CD4-positive, alpha-beta T cell treated with Interleukin-6 at 100 ng/mL for 8 hours (primary cell): ENCODE data around the gene PARP9.
"Not testable (repeated sequence)": the region's sequence is repeated elsewhere in the genome, so short reads cannot be mapped to it uniquely, and the experiment has no call there.

Source experiments
- DNase-seq: peaks from one replicate; pipeline ENCODE4 v3.0.0-alpha.2; 2020; ENCODE audit warnings: mixed read lengths, low spot score

The PARP9 gene

DNA sequence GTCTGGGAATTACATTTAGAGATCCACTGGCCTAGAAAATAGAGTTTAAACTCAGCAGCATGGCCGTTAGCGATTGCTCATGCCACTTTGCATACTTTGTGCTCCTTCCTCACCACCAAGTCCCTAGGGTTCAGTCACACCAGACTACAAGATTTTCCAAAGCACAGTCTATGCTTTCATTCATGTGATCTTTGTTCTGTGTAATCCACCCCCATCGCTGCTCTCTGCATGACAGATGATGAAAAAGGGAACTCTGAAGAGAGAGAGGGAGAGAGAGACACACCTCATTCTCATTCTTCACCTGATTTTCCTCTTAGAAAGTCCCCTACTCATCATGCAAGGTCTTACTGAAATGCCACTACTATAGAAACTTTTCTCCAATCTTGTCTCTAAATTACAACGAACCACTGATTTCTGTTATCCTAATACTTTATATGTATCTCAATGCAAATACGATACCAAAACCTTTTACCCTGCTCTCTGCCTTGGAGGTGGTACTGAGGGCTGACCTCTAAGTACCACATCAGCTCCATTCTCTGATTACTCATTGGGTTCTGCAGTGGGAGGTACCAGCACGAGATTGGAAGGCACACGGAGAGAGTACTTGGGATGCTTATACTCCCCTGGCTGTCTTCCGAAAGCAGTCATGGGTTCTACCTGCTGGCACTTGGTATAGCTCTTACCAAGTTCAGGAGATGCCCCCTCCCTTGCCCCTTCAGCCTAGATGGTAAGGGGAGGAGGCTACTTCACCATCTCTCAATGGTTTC, 12.3 kb upstream of the PARP9 start:
- no peak for DNase-seq

- DNase-seq, result peak; percentile 47
Measured at GRCh38 chr3:122572940-122573412, 8.9 kb upstream of the PARP9 start.

DNA sequence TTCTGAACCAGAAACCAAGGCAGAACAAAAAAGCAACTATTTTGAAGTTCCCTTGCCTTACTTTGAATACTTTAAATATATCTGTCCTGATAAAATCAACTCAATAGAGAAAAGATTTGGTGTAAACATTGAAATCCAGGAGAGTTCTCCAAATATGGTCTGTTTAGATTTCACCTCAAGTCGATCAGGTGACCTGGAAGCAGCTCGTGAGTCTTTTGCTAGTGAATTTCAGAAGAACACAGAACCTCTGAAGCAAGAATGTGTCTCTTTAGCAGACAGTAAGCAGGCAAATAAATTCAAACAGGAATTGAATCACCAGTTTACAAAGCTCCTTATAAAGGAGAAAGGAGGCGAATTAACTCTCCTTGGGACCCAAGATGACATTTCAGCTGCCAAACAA, 4.7 kb upstream of the PARP9 start:
- DNase-seq, result no peak

GRCh38 chr3:122568131-122568530, 4.0 kb upstream of the PARP9 start:
- not testable (repeated sequence) for DNase-seq

- peak; percentile 11 for DNase-seq
Measured at GRCh38 chr3:122563717-122564025, 429 bp downstream of the PARP9 start.

DNA sequence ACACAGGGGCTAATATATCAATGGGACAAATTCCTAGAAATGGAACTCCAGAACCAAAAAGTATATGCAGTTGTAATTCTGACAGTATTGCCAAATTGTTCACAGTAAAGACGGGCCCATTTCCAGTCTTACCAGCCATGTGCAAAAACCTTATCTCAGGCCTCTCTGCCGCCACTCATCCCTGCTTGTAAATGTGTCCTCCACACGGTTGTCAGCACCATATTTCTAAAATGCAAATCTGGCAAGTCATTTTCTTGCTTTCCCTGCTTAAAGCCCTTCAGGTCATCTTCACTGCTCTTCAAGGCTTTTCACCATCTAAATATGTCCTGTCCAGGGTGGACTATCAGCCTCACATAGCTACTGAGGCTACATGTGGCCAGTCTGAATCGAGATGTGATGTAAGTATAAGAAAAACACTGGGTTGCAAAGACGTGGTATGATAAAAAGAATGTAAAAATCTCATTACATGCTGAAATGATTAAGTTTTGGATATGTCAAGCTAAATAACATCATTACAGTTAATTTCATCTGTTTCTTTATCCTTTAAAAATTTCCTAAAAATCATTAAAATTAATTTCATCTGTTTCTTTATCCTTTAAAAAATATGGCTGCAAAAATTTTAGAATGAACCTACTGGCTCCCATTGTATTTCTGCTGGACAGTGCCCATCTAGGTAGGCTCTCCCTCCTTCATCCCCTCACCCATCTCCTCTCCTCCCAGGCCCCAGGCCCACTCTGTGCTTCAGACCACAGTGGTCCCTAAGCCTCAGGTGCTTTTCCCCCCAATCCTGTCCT, 980 bp downstream of the PARP9 start:
- no peak for DNase-seq

DNA sequence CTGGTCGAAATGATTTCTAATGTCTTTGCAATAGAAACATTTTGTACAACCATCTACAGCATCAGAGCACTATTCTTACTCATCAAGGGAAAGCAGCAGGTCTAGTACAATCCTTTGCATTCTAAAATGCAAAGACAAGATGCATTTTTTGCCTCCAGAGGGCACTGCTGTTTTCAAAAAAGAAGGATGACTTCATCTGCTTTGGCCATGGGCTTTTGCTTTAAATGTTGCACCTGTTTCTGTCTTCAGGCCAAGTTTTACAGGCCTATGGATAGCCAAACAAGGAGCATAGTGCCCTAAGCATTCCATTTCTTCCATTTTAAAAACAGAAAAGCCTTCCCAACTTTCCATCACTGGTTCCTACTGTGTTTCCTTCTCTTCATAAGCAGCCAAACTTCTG, 3.4 kb downstream of the PARP9 start:
- peak; percentile 66 for DNase-seq

DNA sequence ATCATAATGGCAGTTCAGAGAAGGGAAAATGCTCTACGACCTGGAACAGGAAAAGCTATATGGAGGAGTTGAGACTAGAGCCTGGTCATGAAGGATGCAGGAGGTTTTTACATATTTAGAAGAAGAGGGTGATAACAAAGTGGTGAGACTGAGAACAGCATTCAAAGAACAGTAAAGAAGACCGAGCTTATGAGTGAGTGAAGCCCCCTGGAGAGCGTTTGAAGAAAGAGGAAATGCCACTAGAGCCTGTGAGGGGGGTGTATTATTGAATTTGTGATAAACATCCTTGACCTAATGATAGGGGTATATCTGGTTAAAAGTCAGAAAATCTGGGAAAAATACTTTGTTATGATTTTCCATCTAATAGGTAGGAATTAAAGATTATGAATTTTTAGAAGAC, 4.2 kb downstream of the PARP9 start:
- no peak for DNase-seq

DNA sequence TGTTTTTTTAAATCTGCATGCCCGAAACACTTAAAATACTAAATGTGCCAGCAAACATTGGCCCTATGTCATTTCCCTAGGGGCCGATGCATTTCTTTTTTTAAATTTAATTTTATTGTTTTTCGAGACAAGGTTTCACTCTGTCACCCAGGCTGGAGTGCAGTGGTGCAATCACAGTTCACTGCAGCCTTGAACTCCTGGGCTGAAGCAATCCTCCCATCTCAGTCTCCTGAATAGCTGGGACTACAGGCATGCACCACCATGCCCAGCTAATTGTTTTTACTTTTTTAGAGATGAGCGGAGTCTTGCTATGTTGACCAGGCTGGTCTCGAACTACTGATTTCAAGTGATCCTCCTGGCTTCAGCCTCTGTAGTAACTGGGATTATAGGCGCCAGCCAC, 5.5 kb downstream of the PARP9 start:
- DNase-seq, result no peak

DNA sequence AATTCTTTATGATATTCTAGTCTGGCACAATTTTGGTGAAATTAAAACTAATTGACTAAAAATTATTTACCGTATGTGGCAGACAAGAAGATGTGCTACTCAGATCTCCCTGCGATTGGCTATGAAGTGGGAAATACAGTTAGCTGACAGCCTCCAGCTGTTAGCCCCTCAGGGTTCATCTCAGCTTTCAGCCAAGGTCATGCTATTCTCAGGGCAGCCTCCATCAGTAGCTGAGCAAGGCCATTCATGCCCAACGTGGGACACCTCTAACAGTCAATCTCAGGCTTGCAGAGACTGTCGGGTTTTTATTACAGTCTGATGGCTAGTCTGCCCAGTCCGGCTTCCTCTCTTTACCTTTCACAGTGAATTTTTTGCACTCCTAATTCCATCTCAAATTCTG, 6.7 kb downstream of the PARP9 start:
- DNase-seq, result no peak

DNA sequence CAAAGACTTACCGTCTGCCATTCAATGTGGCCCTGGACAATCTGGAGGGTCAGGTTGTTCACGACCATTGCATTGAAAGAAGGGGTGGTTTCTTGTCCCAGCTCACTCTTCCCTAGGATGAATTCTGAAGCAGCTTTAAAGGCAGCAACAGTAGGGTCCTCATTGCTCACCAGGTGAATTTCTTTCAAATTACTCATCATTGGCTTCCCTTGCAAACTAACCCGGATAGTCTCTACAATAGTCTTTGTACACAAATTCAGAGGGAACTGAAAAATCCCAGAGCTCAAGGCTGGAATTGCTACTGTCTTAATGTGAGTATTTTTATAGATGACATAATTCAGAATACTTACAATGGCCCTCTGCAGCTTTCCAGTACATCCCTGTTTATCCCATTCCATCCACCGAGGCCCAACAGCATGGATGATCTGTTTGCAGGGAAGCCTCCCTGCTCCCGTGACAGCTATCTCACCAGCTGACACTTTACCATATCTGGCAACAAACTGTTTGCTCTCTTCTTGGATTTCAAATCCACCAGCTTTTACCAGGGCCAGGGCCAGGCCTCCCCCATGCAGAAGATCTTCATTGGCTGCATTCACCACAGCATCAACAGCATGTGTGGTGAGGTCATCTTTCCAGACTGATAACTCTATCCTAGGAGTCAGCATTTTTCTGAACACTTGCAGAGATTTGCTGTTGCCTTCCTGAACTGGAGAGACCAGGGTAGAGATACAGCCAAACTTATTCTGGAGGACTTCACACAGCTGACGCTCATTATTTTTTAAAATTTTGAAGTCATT, 8.6 kb downstream of the PARP9 start:
- DNase-seq, result no peak

DNA sequence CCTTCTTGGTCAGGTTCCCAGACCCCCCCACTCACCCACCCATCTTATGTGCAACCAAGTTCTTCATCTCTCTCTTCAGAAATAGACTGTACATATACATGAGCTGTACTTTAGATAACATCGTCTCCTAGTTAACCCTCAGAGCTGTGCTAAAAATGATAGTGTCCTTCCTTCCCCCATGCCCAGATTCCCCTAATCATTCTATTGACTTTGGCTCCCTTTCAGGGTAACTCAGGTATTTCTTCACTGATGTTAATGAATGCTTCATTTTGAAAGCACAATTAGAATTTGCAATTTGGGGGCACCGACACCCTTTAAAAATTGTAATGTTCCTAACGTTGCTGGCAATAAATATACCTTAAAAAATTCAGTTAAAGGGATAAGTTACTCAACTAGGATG, 10.9 kb downstream of the PARP9 start:
- no peak for DNase-seq

DNA sequence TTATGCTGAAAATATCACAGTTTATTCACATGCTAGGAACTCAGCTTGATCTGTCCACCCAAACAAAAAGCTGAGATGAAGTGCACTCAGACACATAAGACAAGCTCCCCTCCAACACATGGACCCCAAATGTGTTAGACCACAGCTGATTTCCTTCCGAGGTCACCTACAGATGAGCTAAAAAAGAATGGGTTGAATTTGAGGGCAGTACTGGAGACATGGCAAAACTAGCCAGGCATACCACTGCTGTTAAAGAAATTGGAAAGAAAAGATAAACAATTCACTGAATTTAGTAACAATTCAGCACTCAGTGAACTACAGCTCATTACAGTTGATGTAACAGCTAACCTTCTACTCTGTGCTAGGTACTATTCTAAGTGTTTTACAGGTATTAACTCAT, 15.5 kb downstream of the PARP9 start:
- DNase-seq, result no peak

GRCh38 chr3:122548076-122548475, 16.0 kb downstream of the PARP9 start:
- DNase-seq, result no peak

GRCh38 chr3:122546151-122546550, 17.9 kb downstream of the PARP9 start:
- DNase-seq, result no peak

DNA sequence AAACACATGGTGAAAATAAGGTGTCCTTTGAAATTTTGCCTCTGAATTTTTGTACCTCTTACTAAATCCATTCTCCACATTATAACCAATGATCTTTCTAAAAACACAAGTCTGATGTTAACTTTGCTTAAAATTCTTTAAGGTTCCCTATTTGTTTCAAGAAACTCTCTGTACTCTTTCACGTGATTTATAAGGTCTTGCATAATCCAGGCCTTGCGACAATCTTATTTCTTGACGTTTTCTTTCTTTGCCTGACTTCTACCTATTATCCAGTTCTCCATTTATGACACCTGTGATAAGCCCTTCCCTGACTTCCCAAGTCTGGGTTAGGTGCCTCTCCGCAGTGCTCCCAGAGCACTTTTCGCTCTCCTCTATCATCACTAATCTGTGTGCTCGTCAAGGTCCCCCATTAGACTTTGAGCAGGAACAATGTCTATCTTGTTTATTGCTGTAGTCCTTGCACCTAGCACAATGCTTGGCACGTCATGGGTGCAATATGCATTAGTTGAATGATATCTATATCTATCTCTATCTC, 25.1 kb downstream of the PARP9 start:
- DNase-seq, result no peak

- DNase-seq, result no peak
Measured at GRCh38 chr3:122536632-122537001, 27.5 kb downstream of the PARP9 start.

- DNase-seq, result no peak
Measured at GRCh38 chr3:122535964-122536631, 28.0 kb downstream of the PARP9 start.

DNA sequence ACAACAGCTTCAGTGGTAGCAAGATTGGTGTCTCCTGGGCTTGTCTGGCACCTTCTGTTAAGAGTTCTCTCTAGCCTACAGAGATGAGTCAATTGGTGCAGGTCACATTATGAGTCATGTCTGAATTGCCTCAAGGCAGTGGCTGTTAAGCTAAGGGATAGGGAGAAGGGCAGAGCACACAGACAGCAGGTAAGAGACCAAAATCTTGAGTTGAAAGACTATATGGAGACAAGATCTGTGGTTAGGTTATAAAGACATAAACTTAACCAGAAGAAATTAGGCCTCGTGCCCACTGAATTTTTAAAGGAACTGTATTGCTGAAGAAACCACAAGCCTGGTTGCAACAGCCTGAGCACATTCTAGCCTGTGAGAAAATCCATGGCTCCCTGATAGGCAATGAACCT, 30.2 kb downstream of the PARP9 start:
- no peak for DNase-seq

DNA sequence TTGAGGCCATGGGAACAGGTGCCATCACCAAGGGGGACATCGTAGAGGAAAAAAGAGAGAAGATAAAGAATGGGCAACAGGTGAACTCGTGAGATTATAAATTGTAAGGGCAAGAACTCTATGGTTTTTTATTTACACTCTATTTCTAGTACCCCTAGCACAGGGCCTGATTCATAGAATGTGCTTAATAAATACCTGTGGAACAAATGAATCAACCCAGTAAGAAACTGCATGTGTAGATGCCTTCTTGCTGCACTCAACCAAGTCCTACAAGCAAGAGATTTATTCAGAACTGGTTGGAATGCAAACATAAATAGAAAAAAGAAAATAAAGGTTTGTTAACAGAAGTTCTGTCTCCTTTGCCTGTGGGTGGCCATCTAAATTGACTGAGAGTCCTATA, 30.6 kb downstream of the PARP9 start:
- DNase-seq, result no peak

GRCh38 chr3:122530164-122530563, 33.9 kb downstream of the PARP9 start:
- DNase-seq, result no peak

GRCh38 chr3:122523317-122523716, 40.8 kb downstream of the PARP9 start:
- no peak for DNase-seq
